Erythroblast (primary cell): ENCODE results near the gene TSPAN12.

ENCODE experiments used
- GATA1 ChIP-seq: IDR thresholded peaks from 2 replicates; pipeline ENCODE4 v1.6.1; 2011; ENCODE audit warnings: low read depth, mild to moderate bottlenecking, control low read depth, low read length, moderate library complexity
- POLR2A ChIP-seq: IDR thresholded peaks from 2 replicates; pipeline ENCODE4 v1.6.1; 2011; ENCODE audit warnings: mild to moderate bottlenecking, low read length

GRCh38 chr7:120780938-120781337, 77.0 kb downstream of the TSPAN12 start:
- no peak for TF ChIP-seq POLR2A
- no peak for TF ChIP-seq GATA1
